A549 (cell line): ENCODE results near the gene RNU1-3. TPM values are rescaled to one million over a fixed set of nuclear protein-coding genes. Genes with fewer than 3 reads are reported as not detected.
"Not testable (repeated sequence)": the region's sequence is repeated elsewhere in the genome, so short reads cannot be mapped to it uniquely, and the experiment has no call there.

Experiments used
- ATAC-seq, 2 experiments: fragments of 200-7000 bp in 1 of 2; fragments of >200 bp in 1 of 2; cut with Nextera tagmentation in 1 of 2; cut with Tn5 transposase in 1 of 2; 3 replicates each; pipeline versions ENCODE4 v1.8.0 to v1.9.1; 2018 to 2020; ENCODE audit warnings: mild to moderate bottlenecking in 1 of 2, moderate library complexity in 1 of 2
- CTCF ChIA-PET: fragments of 300-600 bp; sonication (Branson Sonifier 250); formaldehyde crosslinking; extraction: SDS; loops from one replicate; lab custom pipeline; 2021; ENCODE audit warnings: antibody characterized with exemption, inconsistent platforms; lab: Yijun Ruan, JAX
- POLR2A ChIA-PET: fragments of 350-600 bp; formaldehyde crosslinking; extraction: SDS; loops from one replicate; lab custom pipeline; 2021; ENCODE audit warnings: antibody characterized with exemption, inconsistent platforms; lab: Yijun Ruan, JAX
- DNase-seq, 2 experiments: peaks; one replicate each; pipeline versions ENCODE4 v3.0.0 to v3.0.0-alpha.2; 2011 to 2016; ENCODE audit warnings: low read depth in 1 of 2, low spot score in 1 of 2
- FAIRE-seq: peaks from 2 replicates; lab custom pipeline; 2011; peaks lifted over from hg19 to GRCh38; lab: Jason Lieb, UNC
- H3K27ac ChIP-seq, 2 experiments: fragments of >200 bp; sonication (Bioruptor Twin); formaldehyde crosslinking; 3 replicates each; pipeline ENCODE4 v1.5.1; 2016 to 2017
- H3K4me1 ChIP-seq: fragments of >200 bp; sonication (Bioruptor Twin); formaldehyde crosslinking; 3 replicates; pipeline ENCODE4 v1.6.1; 2016
- H3K4me2 ChIP-seq: fragments of >200 bp; sonication (Bioruptor Twin); formaldehyde crosslinking; 3 replicates; pipeline ENCODE4 v1.6.1; 2016
- H3K4me3 ChIP-seq: fragments of >200 bp; sonication (Bioruptor Twin); formaldehyde crosslinking; 3 replicates; pipeline ENCODE4 v1.5.1; 2016
- H3K9me3 ChIP-seq: fragments of >200 bp; sonication (Bioruptor Twin); formaldehyde crosslinking; 3 replicates; pipeline ENCODE4 v1.6.1; 2016
- CHD2 ChIP-seq: fragments of 150-350 bp; IDR thresholded peaks from 2 replicates; pipeline ENCODE4 v1.6.1; 2014; ENCODE audit warnings: low read length; ENCODE audit not compliant: partially characterized antibody
- FOSL2 ChIP-seq, 2 experiments: fragments of 450-650 bp in 1 of 2; fragments of >200 bp in 1 of 2; sonication (Bioruptor Twin) in 1 of 2; formaldehyde crosslinking; IDR thresholded peaks; 2 replicates each; pipeline versions ENCODE4 v1.5.0 to v1.6.1; 2016 to 2020; ENCODE audit warnings: mild to moderate bottlenecking in 1 of 2, moderate library complexity in 1 of 2
- HDAC2 ChIP-seq: fragments of 200-600 bp; sonication (generic); IDR thresholded peaks from 2 replicates; pipeline ENCODE4 v1.6.1; 2016
- JUN ChIP-seq, 2 experiments: fragments of >200 bp; sonication (Bioruptor Twin); formaldehyde crosslinking; IDR thresholded peaks; 2 replicates in 1 of 2; 3 replicates in 1 of 2; pipeline ENCODE4 v1.6.1; 2016 to 2017
- KDM5A ChIP-seq: fragments of 200-600 bp; sonication (generic); IDR thresholded peaks from 2 replicates; pipeline ENCODE4 v1.6.1; 2016; ENCODE audit warnings: antibody characterized with exemption, mild to moderate bottlenecking
- MAZ ChIP-seq: fragments of 150-350 bp; IDR thresholded peaks from 2 replicates; pipeline ENCODE4 v1.6.1; 2014; ENCODE audit warnings: antibody characterized with exemption, low read depth, low read length, borderline replicate concordance
- MYC ChIP-seq: IDR thresholded peaks from 2 replicates; pipeline ENCODE4 v1.6.1; 2012; ENCODE audit warnings: mild to moderate bottlenecking, inconsistent platforms, low read length, improper control_type of control experiment, borderline replicate concordance
- PHF8 ChIP-seq: fragments of 200-600 bp; sonication (generic); IDR thresholded peaks from 2 replicates; pipeline ENCODE4 v1.6.1; 2016; ENCODE audit warnings: low read depth, mild to moderate bottlenecking, antibody characterized with exemption, moderate library complexity, borderline replicate concordance
- POLR2A ChIP-seq: IDR thresholded peaks from 2 replicates; pipeline ENCODE4 v1.6.1; 2012; ENCODE audit warnings: mild to moderate bottlenecking, low read length
- TFCP2L1 ChIP-seq: fragments of 250-450 bp; sonication (Bioruptor Pico); IDR thresholded peaks from 2 replicates; pipeline ENCODE4 v1.5.0; 2021; ENCODE audit warnings: mild to moderate bottlenecking
- WGBS: methylation state at CpG from one replicate; pipeline ENCODE4 v1.1.6; 2017; ENCODE audit errors: missing lambda C conversion rate; 5-methylcytosine and 5-hydroxymethylcytosine counted together
- polyA plus RNA-seq, 4 experiments: library from polyadenylated mRNA; depleted of rRNA in 3 of 4; stranded (reverse); fragments of >200 nt; fragmentation: RNase III in 1 of 4; extraction: RNeasy Plus Mini Kit Qiagen cat#74134 plus additional on column Dnase treatment in 1 of 4; gene quantifications; 2 replicates in 3 of 4; 3 replicates in 1 of 4; pipeline ENCODE4 v1.2.3, GENCODE V29; 2011 to 2017
- TF ChIP-seq, protein P1 (sequence below): fragments of 200-600 bp; sonication (generic); IDR thresholded peaks from 2 replicates; pipeline ENCODE4 v1.6.1; 2016; ENCODE audit warnings: antibody characterized with exemption, mild to moderate bottlenecking, moderate library complexity
- TF ChIP-seq, protein P2 (sequence below): IDR thresholded peaks from 2 replicates; pipeline ENCODE4 v1.6.1; 2012
- TF ChIP-seq, protein P3 (sequence below): fragments of >200 bp; sonication (Bioruptor Twin); formaldehyde crosslinking; IDR thresholded peaks from 3 replicates; pipeline ENCODE4 v1.6.1; 2016
- TF ChIP-seq, protein P4 (sequence below): IDR thresholded peaks from 2 replicates; pipeline ENCODE4 v1.6.1; 2012; ENCODE audit warnings: low read depth, borderline replicate concordance
- TF ChIP-seq, protein P5 (sequence below): fragments of >200 bp; sonication (Bioruptor Twin); formaldehyde crosslinking; IDR thresholded peaks from 3 replicates; pipeline ENCODE4 v1.5.1; 2016

Gene RNU1-3
- polyA plus RNA-seq, 2 of the 4 experiments (the other 2 are of a cell fraction): 6.6 to 56.2 TPM

DNA sequence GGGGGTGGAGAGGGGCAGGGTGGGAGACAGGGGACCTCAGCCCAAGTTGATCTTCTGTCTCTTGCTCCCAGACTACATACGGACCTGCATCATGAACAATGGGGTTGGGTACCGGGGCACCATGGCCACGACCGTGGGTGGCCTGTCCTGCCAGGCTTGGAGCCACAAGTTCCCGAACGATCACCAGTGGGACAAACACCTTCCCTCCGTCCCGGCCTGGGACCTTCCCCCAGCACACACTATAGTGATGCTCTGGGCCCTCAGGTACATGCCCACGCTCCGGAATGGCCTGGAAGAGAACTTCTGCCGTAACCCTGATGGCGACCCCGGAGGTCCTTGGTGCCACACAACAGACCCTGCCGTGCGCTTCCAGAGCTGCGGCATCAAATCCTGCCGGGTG lies 20.0 kb downstream of the RNU1-3 start:
- ATAC-seq, H3K4me3 ChIP-seq, DNase-seq, H3K27ac ChIP-seq, CTCF ChIA-PET, H3K4me2 ChIP-seq, FAIRE-seq, H3K9me3 ChIP-seq, POLR2A ChIA-PET: not testable (repeated sequence)
- WGBS: 94% methylated on average over 17 of the region's 17 CpGs
- H3K4me1 ChIP-seq: peaks cover 21% of the 10 kb centered on the region

DNA sequence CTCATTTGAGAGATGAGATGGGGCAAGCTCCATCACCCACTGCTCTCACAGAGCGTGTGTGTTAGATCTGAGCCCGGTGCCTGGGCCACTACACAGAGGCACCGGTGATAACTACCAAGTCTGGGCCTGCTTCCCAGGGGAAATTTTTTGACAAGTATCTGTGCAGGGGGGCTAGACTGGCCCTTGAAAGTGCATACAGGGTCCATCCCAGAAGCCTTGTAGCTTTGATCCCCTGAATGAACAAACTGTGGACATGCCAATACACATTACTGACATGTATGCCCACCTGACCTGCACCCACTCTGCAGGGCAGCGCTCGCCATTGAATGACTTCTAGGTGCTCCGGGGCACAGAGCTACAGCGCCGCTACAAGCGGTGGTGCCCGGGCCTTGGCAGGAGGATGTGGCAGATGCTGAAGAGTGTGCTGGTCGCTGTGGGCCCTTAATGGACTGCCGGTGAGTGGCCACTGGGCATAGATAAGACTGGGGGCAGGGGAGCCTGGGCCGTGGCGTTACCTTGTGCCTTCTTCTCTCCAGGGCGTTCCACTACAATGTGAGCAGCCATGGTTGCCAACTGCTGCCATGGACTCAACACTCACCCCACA lies 20.6 kb downstream of the RNU1-3 start:
- DNase-seq, H3K4me2 ChIP-seq, H3K27ac ChIP-seq, H3K9me3 ChIP-seq, FAIRE-seq, ATAC-seq, H3K4me3 ChIP-seq, POLR2A ChIA-PET: not testable (repeated sequence)
- peaks cover 17% of the 10 kb centered on the region for H3K4me1 ChIP-seq
- WGBS: 91% methylated on average over 15 of the region's 15 CpGs
- CTCF ChIA-PET: interaction anchor here (2.3 kb wide), 1 partner anchor 21 kb away, joined by 13 read pairs; no protein-coding TSS in a partner anchor

DNA sequence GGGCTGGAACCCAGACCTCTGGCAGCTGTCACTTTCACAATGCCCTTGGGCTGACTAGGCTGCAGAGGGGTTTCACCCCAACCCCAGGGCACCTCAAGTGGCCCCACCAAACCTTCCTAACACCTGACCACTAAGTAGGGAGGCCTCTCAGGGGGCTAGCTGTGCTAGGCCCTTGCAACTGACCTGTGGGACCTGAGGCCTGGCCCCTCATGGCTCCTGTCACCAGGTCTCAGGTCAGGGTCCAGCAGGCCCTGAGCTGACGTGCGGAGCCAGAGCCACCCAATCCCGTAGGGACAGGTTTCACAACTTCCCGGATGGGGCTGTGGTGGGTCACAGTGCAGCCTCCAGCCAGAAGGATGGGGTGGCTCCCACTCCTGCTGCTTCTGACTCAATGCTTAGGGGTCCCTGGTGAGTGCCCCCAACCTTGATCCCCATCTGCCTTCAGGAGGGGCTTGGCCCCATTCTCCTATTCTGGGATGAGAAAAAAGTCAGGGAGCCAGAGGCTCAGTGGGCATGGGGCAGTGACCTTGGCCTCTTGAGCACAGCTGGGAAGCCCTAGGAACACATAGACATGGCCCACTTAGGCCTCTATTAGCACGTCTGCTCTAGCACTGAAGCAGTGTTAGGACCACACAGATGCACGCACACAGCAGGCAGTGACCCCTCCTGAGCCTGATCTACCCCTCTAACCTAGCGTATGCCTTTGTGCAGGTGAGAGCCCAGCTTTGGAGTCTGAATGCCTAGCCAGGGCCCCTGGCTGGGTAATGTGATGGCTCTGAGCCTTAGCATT lies 21.3 kb downstream of the RNU1-3 start:
- POLR2A ChIA-PET: interaction anchor here (1.3 kb wide), 1 partner anchor 306 kb away, joined by 5 read pairs; no protein-coding TSS in a partner anchor
- not testable (repeated sequence) for DNase-seq, FAIRE-seq, H3K9me3 ChIP-seq
- peak overlapping the region; percentile 79 for H3K4me2 ChIP-seq
- WGBS: 97% methylated on average over 7 of the region's 7 CpGs
- ATAC-seq: peak; percentile 1; a peak in 3 of 6 replicates
- CTCF ChIA-PET: interaction anchor here (1.2 to 2.3 kb wide), 6 partner anchors 13 to 82 kb away, joined by 3 to 13 read pairs (median 4); no protein-coding TSS in a partner anchor
- peaks cover 17% of the 10 kb centered on the region for H3K4me1 ChIP-seq
- peak overlapping the region; percentile 84 to 86 for H3K27ac ChIP-seq
- peak overlapping the region; percentile 64 for H3K4me3 ChIP-seq
- TF ChIP-seq TFCP2L1 (CRISPR knock-in tag): 0 out of 2 replicates have a peak, but pooled peaks have one; percentile 28

DNA sequence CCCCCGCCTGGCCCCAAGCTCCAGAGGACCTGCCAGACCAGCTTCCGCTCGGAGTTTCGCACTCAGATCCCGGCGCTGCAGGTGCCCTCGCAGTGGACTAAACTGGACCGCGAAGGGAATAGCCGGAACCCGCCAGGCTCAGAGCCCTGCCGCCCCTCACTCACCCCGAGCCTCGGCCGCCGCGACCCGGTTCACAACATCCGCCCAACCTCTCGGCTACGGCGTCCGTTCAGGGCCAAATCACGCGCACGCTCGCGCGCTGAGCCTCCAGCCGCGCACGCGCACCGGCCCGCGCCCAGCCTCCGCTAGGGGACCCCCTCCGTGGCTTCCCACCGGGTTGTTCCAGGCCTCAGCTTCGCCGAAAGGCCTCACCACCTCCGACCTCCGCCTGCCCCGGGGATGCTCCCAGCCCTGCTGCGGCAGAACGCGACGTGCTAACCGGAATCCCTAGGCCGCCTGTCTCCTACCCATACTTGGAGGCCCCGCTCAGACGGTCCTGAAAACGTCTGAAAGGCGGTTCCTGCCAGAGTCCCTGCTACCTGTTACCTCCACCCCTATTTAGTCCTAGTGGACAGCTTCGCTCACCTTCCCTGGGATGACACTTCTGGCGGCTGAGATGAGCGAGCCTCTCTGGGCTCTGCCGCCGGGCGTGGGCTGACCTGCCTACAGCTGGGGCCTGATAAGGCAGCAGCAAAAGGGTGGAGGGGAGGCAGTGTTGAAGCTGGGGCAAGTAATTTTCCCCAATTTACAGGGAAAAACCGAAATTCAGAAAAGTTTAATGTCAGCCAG lies 22.1 kb downstream of the RNU1-3 start:
- POLR2A ChIA-PET: interaction anchor here (1.2 to 1.3 kb wide), 2 partner anchors 24 to 307 kb away, joined by 4 to 5 read pairs; no protein-coding TSS in a partner anchor
- CTCF ChIA-PET: interaction anchor here (1.2 to 2.3 kb wide), 7 partner anchors 12 to 83 kb away, joined by 3 to 13 read pairs (median 4); no protein-coding TSS in a partner anchor
- TF ChIP-seq TFCP2L1 (CRISPR knock-in tag) (peak; percentile 18; the same call in 1 of the 2 replicates), POLR2A (peak; percentile 95), KDM5A (peak; percentile 83), FOSL2 (CRISPR knock-in tag; IDR thresholded peaks at IDR 0.05) (0 out of 2 replicates have a peak, but pooled peaks have one; percentile 7), JUN (IDR thresholded peaks at IDR 0.05) (peak; percentile 91 to 99), MAZ (peak; percentile 90), MYC (peak; percentile 87; the same call in 1 of the 2 replicates), PHF8 (peak; percentile 93), HDAC2 (peak; percentile 41; the same call in 1 of the 2 replicates), CHD2 (peak; percentile 67)
- TF ChIP-seq, protein P1, sequence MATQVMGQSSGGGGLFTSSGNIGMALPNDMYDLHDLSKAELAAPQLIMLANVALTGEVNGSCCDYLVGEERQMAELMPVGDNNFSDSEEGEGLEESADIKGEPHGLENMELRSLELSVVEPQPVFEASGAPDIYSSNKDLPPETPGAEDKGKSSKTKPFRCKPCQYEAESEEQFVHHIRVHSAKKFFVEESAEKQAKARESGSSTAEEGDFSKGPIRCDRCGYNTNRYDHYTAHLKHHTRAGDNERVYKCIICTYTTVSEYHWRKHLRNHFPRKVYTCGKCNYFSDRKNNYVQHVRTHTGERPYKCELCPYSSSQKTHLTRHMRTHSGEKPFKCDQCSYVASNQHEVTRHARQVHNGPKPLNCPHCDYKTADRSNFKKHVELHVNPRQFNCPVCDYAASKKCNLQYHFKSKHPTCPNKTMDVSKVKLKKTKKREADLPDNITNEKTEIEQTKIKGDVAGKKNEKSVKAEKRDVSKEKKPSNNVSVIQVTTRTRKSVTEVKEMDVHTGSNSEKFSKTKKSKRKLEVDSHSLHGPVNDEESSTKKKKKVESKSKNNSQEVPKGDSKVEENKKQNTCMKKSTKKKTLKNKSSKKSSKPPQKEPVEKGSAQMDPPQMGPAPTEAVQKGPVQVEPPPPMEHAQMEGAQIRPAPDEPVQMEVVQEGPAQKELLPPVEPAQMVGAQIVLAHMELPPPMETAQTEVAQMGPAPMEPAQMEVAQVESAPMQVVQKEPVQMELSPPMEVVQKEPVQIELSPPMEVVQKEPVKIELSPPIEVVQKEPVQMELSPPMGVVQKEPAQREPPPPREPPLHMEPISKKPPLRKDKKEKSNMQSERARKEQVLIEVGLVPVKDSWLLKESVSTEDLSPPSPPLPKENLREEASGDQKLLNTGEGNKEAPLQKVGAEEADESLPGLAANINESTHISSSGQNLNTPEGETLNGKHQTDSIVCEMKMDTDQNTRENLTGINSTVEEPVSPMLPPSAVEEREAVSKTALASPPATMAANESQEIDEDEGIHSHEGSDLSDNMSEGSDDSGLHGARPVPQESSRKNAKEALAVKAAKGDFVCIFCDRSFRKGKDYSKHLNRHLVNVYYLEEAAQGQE: peak; percentile 65
- TF ChIP-seq, protein P2, sequence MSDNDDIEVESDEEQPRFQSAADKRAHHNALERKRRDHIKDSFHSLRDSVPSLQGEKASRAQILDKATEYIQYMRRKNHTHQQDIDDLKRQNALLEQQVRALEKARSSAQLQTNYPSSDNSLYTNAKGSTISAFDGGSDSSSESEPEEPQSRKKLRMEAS: peak; percentile 98
- not testable (repeated sequence) for TF ChIP-seq FOSL2 (IDR thresholded peaks at IDR 0.05)
- TF ChIP-seq, protein P3, sequence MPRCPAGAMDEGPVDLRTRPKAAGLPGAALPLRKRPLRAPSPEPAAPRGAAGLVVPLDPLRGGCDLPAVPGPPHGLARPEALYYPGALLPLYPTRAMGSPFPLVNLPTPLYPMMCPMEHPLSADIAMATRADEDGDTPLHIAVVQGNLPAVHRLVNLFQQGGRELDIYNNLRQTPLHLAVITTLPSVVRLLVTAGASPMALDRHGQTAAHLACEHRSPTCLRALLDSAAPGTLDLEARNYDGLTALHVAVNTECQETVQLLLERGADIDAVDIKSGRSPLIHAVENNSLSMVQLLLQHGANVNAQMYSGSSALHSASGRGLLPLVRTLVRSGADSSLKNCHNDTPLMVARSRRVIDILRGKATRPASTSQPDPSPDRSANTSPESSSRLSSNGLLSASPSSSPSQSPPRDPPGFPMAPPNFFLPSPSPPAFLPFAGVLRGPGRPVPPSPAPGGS: peak; percentile 94; the same call in 2 of the 3 replicates
- TF ChIP-seq, protein P4, sequence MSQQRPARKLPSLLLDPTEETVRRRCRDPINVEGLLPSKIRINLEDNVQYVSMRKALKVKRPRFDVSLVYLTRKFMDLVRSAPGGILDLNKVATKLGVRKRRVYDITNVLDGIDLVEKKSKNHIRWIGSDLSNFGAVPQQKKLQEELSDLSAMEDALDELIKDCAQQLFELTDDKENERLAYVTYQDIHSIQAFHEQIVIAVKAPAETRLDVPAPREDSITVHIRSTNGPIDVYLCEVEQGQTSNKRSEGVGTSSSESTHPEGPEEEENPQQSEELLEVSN: peak; percentile 85
- TF ChIP-seq, protein P5, sequence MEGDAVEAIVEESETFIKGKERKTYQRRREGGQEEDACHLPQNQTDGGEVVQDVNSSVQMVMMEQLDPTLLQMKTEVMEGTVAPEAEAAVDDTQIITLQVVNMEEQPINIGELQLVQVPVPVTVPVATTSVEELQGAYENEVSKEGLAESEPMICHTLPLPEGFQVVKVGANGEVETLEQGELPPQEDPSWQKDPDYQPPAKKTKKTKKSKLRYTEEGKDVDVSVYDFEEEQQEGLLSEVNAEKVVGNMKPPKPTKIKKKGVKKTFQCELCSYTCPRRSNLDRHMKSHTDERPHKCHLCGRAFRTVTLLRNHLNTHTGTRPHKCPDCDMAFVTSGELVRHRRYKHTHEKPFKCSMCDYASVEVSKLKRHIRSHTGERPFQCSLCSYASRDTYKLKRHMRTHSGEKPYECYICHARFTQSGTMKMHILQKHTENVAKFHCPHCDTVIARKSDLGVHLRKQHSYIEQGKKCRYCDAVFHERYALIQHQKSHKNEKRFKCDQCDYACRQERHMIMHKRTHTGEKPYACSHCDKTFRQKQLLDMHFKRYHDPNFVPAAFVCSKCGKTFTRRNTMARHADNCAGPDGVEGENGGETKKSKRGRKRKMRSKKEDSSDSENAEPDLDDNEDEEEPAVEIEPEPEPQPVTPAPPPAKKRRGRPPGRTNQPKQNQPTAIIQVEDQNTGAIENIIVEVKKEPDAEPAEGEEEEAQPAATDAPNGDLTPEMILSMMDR: peak; percentile 68

More for the DNA sequence above, 22.1 kb downstream of the RNU1-3 start:
- H3K27ac ChIP-seq: peak overlapping the region; percentile 84 to 86
- peaks cover 17% of the 10 kb centered on the region for H3K4me1 ChIP-seq
- peak overlapping the region; percentile 79 for H3K4me2 ChIP-seq
- WGBS: 7% methylated on average over 57 of the region's 61 CpGs
- DNase-seq: peak; percentile 98 to 100
- peak; percentile 78 to 91 for ATAC-seq
- FAIRE-seq, H3K9me3 ChIP-seq: not testable (repeated sequence)
- peak overlapping the region; percentile 64 for H3K4me3 ChIP-seq
